Fibroblast of lung (primary cell): ENCODE data around the gene ARHGAP42. TPM values are rescaled to one million over a fixed set of nuclear protein-coding genes. Genes with fewer than 3 reads are reported as not detected.

Experiments used
- DNase-seq, 2 donors: peaks; one replicate each; pipeline versions ENCODE4 v3.0.0 to v3.0.0-alpha.2; 2010; ENCODE audit warnings: low read depth in 2 of 2
- H2AFZ ChIP-seq: 2 replicates; pipeline ENCODE4 v1.5.1; 2012; ENCODE audit warnings: low read length, control low read depth, inconsistent platforms
- H3K27ac ChIP-seq: 2 replicates; pipeline ENCODE4 v1.5.1; 2011; ENCODE audit warnings: low read length, control low read depth; ENCODE audit not compliant: insufficient read depth
- H3K27me3 ChIP-seq: 2 replicates; pipeline ENCODE4 v1.5.1; 2011; ENCODE audit warnings: mild to moderate bottlenecking, low read length; ENCODE audit not compliant: control insufficient read depth, insufficient read depth
- H3K36me3 ChIP-seq: 2 replicates; pipeline ENCODE4 v1.5.1; 2011; ENCODE audit warnings: low read length; ENCODE audit not compliant: control insufficient read depth, insufficient read depth
- H3K4me1 ChIP-seq: 2 replicates; pipeline ENCODE4 v1.5.1; 2011; ENCODE audit warnings: low read length; ENCODE audit not compliant: control insufficient read depth, insufficient read depth; ENCODE audit errors: extremely low read depth
- H3K4me2 ChIP-seq: 2 replicates; pipeline ENCODE4 v1.5.1; 2011; ENCODE audit warnings: low read length, control low read depth; ENCODE audit not compliant: insufficient read depth; ENCODE audit errors: extremely low read depth
- H3K4me3 ChIP-seq, 4 experiments: fragments of 200-600 bp in 1 of 4; sonication (generic) in 1 of 4; replicated peaks in 1 of 4; 2 replicates each; pipeline ENCODE4 v1.5.1; 2011 to 2016; ENCODE audit warnings: low read length in 4 of 4, low read depth in 3 of 4, mild to moderate bottlenecking in 3 of 4, control low read depth in 2 of 4, inconsistent platforms in 1 of 4, mixed read lengths in 1 of 4; ENCODE audit not compliant: insufficient read depth in 1 of 4; ENCODE audit errors: control extremely low read depth in 1 of 4
- H3K79me2 ChIP-seq: 2 replicates; pipeline ENCODE4 v1.5.1; 2012; ENCODE audit warnings: mild to moderate bottlenecking, low read length, inconsistent platforms; ENCODE audit not compliant: control insufficient read depth, insufficient read depth
- H3K9ac ChIP-seq: 2 replicates; pipeline ENCODE4 v1.5.1; 2011; ENCODE audit warnings: mild to moderate bottlenecking, low read length, control low read depth; ENCODE audit not compliant: insufficient read depth
- H3K9me3 ChIP-seq: 2 replicates; pipeline ENCODE4 v1.5.1; 2012; ENCODE audit warnings: low read depth, low read length; ENCODE audit not compliant: control insufficient read depth, insufficient read depth
- H4K20me1 ChIP-seq: 2 replicates; pipeline ENCODE4 v1.5.1; 2011; ENCODE audit warnings: low read length; ENCODE audit not compliant: control insufficient read depth, insufficient read depth; ENCODE audit errors: extremely low read depth
- EZH2 ChIP-seq: IDR thresholded peaks from 2 replicates; pipeline ENCODE4 v1.5.1; 2012; ENCODE audit warnings: low read length, control low read depth, mild to moderate bottlenecking; ENCODE audit errors: missing control alignments
- polyA plus RNA-seq, 2 donors: library from polyadenylated mRNA; depleted of rRNA in 1 of 2; stranded (reverse) in 1 of 2; unstranded in 1 of 2; fragments of >200 nt; gene quantifications; 2 replicates each; pipeline ENCODE4 v1.2.1, GENCODE V29; 2011 to 2012; ENCODE audit warnings: missing spikeins in 1 of 2
- total RNA-seq: library from RNA; depleted of rRNA; stranded (reverse); fragments of >200 nt; gene quantifications from 2 replicates; pipeline ENCODE4 v1.2.1, GENCODE V29; 2014
- TF ChIP-seq, protein P1 (sequence below), 2 donors: IDR thresholded peaks in 1 of 2; conservative IDR thresholded peaks in 1 of 2; 1 replicate in 1 of 2; 2 replicates in 1 of 2; pipeline ENCODE4 v1.5.1; 2011 to 2012; ENCODE audit warnings: low read length in 2 of 2, control low read depth in 1 of 2, inconsistent platforms in 1 of 2, low read depth in 1 of 2, mild to moderate bottlenecking in 1 of 2

ARHGAP42 gene
- total and polyA plus RNA-seq, 2 donors (not counting 1 experiment from before 2014, with no cell fraction given) = 8.0 to 13.4 TPM

DNA sequence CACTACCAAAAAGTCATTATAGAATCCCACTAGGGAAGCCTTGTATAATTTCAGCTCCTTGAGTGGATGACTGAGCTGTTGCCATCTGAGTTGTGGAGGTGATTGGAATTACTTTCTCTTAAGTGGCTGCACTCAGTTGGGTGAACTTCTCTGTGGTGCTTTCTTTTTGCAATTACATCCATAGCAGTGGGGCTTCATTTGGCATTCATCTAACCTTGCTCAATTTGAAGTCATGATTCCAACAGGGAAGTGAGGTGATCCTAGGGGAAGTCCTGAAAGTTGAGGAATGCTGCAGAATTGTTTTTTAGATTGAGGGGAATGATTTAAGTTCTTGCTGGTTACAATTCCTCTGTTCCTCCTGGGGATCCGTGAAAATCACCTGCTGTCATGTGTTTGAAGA is 39.6 kb downstream of the ARHGAP42 start:
- Histone ChIP-seq H4K20me1 (no peaks in the 10 kb centered on the region), H3K9me3 (no peaks in the 10 kb centered on the region), H3K79me2 (no peaks in the 10 kb centered on the region), H3K9ac (no peak overlapping the region), H3K36me3 (no peaks in the 10 kb centered on the region), H3K4me3 (no peak overlapping the region), H3K27me3 (no peaks in the 10 kb centered on the region), H2AFZ (no peak overlapping the region), H3K4me1 (peaks cover 2% of the 10 kb centered on the region), H3K27ac (no peak overlapping the region), H3K4me2 (no peak overlapping the region)
- DNase-seq = no peak
- TF ChIP-seq, protein P1, sequence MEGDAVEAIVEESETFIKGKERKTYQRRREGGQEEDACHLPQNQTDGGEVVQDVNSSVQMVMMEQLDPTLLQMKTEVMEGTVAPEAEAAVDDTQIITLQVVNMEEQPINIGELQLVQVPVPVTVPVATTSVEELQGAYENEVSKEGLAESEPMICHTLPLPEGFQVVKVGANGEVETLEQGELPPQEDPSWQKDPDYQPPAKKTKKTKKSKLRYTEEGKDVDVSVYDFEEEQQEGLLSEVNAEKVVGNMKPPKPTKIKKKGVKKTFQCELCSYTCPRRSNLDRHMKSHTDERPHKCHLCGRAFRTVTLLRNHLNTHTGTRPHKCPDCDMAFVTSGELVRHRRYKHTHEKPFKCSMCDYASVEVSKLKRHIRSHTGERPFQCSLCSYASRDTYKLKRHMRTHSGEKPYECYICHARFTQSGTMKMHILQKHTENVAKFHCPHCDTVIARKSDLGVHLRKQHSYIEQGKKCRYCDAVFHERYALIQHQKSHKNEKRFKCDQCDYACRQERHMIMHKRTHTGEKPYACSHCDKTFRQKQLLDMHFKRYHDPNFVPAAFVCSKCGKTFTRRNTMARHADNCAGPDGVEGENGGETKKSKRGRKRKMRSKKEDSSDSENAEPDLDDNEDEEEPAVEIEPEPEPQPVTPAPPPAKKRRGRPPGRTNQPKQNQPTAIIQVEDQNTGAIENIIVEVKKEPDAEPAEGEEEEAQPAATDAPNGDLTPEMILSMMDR (conservative IDR thresholded peaks at IDR 0.05 in 1 of 2, IDR thresholded peaks at IDR 0.05 in 1 of 2; ENCODE audit: low read depth in 1 of 2, low read length in 2 of 2) = no peak
- no peak for TF ChIP-seq EZH2

DNA sequence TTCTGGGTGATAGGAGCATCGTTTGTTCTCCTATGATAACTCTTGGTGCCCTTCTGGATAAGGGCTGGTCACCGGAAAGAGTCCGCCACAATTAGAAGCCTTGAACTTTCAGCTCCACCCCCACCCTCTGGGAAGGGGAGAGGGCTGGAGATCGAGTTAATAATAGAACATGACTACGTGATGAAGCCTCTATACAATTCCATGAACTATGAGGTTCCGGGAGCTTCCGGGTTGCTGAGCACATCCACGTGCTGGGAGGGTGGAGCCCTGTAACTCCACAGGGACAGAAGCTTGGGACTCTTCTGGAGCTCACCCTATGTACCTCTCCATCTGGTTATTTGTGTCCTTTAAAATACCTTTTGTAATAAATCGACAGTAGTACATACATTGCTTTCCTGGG is 40.3 kb downstream of the ARHGAP42 start:
- no peak overlapping the region for H3K27ac ChIP-seq
- no peak overlapping the region for H3K4me2 ChIP-seq
- H3K27me3 ChIP-seq = no peaks in the 10 kb centered on the region
- DNase-seq = peak in 1 of 2 donors; percentile 11
- H3K36me3 ChIP-seq = no peaks in the 10 kb centered on the region
- no peaks in the 10 kb centered on the region for H3K9me3 ChIP-seq
- H3K4me3 ChIP-seq = no peak overlapping the region
- no peak for TF ChIP-seq EZH2
- TF ChIP-seq, protein P1 (conservative IDR thresholded peaks at IDR 0.05 in 1 of 2, IDR thresholded peaks at IDR 0.05 in 1 of 2; ENCODE audit: low read depth in 1 of 2, low read length in 2 of 2) = no peak
- H4K20me1 ChIP-seq = no peaks in the 10 kb centered on the region
- no peaks in the 10 kb centered on the region for H3K79me2 ChIP-seq
- H3K4me1 ChIP-seq = peaks cover 2% of the 10 kb centered on the region
- no peak overlapping the region for H3K9ac ChIP-seq
- H2AFZ ChIP-seq = no peak overlapping the region

DNA sequence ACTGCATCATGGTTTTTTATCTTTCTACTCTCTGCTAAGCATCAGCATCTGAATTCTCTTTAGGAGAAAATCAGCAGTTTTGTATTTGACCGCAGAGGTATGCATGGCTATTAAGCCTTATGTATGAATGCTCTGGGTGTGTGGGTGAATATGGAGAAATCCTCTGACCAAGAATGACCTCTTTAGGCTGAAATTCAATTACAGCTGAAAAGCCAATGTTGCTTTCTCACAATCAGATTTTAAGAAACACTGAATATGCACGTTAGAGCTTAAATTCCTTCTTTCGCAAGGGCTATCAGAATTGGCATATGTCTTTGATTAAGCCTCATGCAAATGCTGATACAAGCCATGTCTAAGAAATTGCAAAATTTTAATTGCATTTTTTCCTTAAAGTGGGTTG is 43.2 kb downstream of the ARHGAP42 start:
- TF ChIP-seq, protein P1 (conservative IDR thresholded peaks at IDR 0.05 in 1 of 2, IDR thresholded peaks at IDR 0.05 in 1 of 2; ENCODE audit: low read depth in 1 of 2, low read length in 2 of 2) = no peak
- TF ChIP-seq EZH2 = no peak
- no peak overlapping the region for H3K4me2 ChIP-seq
- no peak overlapping the region for H3K4me3 ChIP-seq
- peak; percentile 39 to 61 for DNase-seq
- no peak overlapping the region for H3K9ac ChIP-seq
- no peak overlapping the region for H3K27ac ChIP-seq
- no peak overlapping the region for H2AFZ ChIP-seq
- no peaks in the 10 kb centered on the region for H4K20me1 ChIP-seq
- no peaks in the 10 kb centered on the region for H3K36me3 ChIP-seq
- H3K4me1 ChIP-seq = peaks cover 2% of the 10 kb centered on the region
- no peaks in the 10 kb centered on the region for H3K27me3 ChIP-seq
- no peaks in the 10 kb centered on the region for H3K9me3 ChIP-seq
- H3K79me2 ChIP-seq = no peaks in the 10 kb centered on the region
